Activated naive CD4-positive, alpha-beta T cell treated with Interleukin-2 at 50 U/mL for 16 hours (primary cell): ENCODE results near the gene COL4A2.

Source experiments
- DNase-seq: peaks from one replicate; pipeline ENCODE4 v3.0.0-alpha.2; 2020

The COL4A2 gene

DNA sequence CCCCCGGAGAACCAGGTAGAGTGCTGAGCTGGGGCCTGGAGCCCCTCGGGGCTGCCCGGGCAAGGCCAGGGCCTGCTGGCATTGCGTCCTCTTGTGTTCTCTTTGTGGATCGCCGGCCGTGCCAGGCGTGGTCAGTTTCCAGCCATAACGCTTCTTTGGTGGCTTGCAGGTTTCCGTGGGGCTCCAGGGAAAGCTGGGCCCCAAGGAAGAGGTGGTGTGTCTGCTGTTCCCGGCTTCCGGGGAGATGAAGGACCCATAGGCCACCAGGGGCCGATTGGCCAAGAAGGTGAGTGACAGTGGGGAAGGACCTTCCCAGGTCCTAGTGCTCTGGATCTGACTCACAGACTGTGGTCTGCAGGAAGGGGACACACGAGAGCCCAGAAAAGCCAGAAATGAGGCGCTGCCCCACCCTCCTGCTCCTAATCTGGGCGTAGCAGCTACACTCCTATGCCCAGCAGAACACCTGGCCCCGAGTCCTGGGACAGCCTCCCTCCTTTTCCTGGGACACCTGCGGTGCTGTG lies 197.0 kb downstream of the COL4A2 start:
- DNase-seq = no peak

DNA sequence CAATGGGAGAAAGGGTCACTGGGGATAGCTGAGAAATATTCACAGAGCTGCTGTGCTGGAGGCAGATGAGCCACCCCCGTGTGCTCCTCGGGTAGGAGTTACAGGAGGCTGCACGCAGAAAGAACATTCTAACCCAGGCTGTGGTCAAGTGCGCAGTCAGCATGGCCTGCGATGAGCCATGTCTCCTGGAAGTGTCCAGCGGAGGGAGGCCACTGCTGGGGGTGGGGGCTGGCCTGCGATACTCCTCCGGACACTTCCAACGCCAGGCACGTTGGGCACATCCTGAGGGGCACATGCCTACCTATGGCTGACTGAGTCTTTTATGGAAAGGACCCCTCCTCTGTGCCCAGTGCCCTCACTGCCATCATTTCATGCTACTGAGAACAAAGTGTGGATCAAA lies 198.5 kb downstream of the COL4A2 start:
- no peak for DNase-seq

DNA sequence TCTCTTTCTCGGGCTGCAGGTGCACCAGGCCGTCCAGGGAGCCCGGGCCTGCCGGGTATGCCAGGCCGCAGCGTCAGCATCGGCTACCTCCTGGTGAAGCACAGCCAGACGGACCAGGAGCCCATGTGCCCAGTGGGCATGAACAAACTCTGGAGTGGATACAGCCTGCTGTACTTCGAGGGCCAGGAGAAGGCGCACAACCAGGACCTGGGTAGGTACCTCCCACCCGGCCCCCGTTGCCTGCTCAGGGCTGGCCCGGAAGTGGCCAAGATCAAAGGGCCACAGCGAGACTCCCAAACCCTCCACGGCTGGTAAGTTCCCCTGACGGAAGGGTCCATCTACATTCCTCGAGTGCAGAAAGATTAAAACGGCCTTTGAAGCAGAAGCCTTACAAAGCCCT lies 199.3 kb downstream of the COL4A2 start:
- DNase-seq = no peak

DNA sequence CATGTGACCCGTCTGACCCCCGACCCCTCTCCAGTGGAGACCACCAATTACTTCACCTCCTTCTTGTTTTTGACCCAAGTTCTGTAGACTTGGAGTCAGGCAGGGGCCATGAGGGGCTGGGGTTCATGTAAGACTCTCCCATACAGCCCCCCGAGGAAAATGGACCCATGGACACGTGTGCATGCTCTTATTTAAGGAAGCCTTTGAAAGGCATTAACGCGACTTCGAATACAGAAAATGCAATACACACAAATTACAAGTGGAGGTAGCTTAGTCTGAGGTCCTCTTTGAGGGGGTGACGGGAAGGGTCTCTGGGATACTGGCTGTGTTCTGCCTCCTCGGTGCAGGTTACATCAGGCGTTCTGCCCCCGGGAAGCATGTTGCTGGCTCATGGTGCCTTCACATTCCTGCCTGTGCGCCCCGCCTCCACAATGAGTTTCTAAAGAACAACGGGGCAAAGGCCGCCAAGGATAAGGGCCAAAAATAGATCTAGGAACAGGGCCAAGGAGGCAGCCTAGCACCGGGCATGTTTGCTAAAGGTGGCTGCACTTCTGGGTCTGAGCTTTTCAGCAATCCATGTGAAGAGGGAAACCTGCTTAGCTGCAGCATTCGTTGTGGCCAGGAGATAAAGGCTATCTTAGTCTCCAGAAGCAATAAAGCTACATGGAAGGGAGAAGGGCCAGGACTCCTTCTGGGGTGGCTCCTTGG lies 199.9 kb downstream of the COL4A2 start:
- no peak for DNase-seq

DNA sequence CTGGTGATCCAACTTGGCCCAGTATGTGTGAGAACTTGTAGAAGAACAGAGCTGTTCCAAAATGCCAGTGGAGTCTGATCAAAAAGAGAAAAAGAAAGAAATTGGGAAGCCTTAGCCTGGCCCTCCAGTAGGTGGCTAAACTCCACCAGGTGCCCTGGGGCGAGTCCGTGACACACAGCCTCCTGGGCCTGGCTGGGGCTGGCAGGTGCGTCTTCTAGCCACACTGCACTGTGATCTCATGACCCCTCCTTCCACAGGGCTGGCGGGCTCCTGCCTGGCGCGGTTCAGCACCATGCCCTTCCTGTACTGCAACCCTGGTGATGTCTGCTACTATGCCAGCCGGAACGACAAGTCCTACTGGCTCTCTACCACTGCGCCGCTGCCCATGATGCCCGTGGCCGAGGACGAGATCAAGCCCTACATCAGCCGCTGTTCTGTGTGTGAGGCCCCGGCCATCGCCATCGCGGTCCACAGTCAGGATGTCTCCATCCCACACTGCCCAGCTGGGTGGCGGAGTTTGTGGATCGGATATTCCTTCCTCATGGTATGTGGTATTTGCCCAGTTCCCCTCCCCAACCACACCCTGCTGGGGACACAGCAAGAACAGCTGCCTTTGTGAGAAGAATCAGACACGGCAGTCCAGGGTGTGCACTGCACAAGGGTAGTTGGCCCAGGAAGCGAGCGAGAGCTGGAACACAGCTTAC lies 200.7 kb downstream of the COL4A2 start:
- no peak for DNase-seq

DNA sequence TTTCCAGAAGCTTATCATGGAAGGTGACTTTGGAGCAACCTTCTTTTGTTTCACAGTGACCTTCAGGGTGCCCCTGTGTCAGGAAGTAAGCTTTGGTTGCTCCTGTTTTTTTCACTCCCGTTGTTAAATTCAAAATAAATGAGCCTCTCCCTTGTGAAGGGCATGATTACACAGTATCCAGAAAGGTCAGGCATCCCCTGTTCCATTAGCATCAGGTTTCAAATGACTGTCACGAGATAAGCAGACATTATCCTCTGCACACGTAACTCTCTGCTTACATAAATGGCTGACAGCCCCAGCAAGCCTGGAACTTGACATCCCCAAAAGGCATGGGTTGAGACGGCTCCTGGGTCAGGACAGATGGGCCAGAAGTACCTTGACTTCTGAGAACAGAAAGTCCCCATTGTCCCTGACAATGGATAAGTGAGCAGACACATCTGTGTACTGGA lies 202.4 kb downstream of the COL4A2 start:
- no peak for DNase-seq

DNA sequence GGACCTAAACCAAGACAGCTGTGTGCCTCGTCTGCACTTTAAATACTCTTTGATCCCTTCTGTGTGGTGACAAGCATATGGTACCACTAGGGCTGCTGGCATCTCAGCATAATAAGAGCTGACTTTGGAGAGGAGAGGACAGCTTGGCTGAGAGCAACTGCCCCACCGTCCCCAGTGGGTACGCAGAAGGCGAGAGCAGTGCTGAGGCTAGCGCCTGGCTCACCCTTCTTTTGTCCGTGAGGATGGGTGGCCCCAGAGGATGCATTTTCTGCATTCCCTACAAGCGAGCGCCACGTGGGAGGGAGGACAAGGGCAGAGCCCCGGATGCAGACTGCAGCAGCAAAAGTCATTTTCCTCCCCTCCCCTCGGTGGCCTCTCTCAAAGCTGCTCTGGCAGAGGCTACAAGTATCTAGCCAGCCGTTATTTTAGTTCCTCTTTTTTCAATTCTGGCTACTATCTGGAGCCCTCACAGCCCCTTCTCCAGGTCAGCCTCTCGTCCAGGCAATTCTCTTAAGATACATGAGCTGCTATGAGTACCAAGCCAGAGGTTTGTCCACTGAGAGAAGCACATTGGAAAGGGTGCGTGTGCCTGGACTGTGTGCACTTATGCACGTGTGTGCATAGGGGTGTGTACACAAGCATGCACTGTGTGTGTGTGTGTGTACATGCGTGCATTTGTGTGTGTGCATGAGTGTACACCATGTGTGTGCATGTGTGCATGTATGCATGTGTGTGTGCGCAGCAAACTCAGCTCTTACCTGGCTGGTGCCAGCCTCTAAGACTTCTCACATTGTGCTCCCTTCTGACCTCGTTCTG lies 203.1 kb downstream of the COL4A2 start:
- DNase-seq = no peak

DNA sequence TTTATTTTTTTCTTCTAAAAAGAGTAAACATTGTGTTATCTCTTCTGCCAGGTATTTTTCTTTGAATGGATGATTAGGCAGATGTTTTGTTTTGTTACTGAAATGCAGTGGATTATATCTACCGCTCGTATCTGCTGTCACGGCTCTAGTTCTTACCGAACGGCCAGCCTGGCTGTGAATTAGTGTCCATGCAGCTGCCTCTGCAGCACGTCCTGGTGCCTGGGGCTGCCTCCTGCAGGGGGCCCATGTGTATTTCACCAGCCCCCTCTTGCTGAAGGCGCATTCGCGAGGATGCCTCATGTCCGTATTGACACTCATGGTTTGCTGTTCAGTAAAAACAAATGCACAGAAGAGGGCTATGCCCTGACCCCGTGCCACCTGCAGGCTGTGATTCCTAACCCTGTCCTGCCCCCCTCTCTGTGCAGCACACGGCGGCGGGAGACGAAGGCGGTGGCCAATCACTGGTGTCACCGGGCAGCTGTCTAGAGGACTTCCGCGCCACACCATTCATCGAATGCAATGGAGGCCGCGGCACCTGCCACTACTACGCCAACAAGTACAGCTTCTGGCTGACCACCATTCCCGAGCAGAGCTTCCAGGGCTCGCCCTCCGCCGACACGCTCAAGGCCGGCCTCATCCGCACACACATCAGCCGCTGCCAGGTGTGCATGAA lies 204.6 kb downstream of the COL4A2 start:
- no peak for DNase-seq

DNA sequence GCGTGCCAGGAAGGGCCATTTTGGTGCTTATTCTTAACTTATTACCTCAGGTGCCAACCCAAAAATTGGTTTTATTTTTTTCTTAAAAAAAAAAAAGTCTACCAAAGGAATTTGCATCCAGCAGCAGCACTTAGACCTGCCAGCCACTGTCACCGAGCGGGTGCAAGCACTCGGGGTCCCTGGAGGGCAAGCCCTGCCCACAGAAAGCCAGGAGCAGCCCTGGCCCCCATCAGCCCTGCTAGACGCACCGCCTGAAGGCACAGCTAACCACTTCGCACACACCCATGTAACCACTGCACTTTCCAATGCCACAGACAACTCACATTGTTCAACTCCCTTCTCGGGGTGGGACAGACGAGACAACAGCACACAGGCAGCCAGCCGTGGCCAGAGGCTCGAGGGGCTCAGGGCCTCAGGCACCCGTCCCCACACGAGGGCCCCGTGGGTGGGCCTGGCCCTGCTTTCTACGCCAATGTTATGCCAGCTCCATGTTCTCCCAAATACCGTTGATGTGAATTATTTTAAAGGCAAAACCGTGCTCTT lies 205.2 kb downstream of the COL4A2 start:
- DNase-seq = no peak

DNA sequence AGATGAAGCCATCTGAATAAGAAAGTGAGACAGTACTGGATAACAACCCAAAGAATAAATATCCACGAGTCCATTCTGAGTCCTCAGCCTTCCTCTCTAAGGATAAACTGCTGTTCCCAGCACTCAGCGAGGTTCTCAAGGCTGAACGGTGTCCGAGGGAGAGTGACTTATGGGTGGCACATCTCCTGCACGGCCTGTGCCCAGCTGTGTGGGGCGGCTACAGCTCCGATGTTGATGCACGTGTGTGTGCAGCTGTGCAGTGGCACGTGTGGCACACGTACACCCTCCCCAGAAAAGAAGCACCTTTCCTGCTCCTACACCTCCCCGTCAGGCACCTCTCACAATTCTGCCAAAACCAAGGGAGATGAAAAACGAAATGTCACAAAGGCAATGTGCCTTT lies 209.4 kb downstream of the COL4A2 start:
- no peak for DNase-seq

DNA sequence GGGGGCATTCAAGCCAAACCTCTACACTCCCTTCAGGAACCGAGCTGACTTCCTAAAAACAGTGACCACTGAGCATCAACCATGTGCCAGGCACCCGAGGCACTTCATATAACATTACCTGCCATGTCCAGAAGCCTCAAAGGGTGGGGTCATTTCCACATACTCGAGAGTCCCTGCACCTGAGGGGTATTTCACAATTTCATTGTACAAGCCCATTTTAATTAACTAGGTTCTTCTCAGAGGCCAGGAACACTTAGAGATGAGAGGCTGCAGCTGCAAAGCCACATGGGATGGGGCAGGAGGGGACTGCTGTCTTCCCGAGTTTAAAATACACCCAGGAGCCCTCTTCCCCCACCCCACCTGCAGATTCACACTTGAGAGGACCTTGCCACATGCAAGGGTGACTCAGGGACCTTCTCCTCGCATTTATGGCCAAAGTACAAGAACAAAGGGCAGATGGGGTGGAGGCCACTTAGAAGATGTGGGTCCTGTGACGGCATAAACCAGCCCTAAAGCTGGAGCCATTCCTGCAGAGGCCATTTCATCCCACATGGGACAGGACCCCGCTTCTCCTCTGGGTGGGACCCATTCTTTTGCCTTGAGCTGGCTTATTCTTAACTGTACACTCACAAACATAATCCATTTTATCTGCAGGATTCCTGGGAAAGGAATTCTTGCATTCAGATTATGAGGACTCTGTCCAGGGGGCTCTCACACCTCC lies 210.6 kb downstream of the COL4A2 start:
- DNase-seq = no peak

DNA sequence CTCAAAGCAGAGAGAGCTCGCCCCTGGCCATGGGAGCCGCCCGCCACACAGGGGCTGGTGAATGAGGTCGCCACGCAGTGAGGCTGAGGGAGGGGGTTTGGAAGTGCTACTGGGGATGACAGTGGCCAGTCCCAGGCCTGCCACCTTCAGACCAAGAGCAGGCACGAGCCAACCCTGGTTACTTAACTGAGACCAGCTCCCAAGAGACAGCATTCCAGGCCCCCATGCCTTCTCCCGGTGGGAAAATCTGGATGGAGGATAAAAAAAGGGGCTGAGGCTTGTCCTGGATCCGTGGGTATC lies 211.1 kb downstream of the COL4A2 start:
- DNase-seq = no peak

DNA sequence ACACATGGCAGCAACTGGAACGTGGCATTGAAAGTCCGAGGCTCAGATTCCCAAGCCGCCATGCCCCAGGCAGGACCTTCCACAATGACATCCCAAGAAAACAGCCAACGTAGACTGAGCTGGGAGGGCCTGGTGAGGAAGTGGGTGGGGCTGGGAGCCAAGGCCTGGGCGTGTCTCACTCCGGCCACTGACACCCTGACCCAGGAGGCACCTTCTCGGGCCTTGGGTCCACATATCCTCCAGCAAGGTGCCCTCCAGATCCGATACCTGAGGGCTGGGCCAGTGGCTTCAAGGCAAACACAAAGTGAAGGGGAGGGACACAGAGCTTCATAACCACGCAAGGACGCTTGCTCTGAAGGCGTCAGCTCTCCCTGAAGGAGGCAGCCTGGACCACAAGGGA lies 211.5 kb downstream of the COL4A2 start:
- DNase-seq = no peak

DNA sequence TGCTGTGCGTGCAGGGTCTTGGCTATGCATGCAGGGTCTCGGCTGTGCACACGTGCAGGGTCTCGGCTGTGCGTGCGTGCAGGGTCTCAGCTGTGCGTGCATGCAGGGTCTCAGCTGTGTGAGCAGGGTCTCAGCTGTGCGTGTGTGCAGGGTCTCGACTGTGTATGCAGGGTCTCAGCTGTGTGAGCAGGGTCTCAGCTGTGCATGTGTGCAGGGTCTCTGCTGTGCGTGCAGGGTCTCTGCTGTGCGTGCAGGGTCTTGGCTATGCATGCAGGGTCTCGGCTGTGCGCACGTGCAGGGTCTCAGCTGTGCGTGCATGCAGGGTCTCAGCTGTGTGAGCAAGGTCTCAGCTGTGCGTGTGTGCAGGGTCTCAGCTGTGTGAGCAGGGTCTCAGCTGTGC lies 212.0 kb downstream of the COL4A2 start:
- no peak for DNase-seq

DNA sequence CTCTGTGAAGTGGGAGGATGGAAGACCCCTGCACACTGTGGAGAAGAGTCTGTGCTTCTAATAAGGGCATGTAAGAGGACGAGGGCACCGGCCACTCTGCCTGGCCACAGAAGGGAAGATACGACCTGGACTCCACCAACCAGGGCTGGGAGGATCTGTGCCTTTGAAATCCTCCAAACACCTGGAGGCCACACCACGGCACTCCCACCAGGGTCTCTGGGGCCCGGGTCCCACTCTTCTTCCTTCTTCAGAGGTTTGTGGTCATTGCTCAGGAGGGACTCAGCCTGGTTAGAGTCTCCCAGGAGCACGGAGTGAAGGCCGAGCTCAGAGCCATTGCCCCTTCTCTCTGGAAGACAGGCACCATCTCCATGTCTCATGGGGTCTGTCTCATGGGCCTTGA lies 212.4 kb downstream of the COL4A2 start:
- no peak for DNase-seq

DNA sequence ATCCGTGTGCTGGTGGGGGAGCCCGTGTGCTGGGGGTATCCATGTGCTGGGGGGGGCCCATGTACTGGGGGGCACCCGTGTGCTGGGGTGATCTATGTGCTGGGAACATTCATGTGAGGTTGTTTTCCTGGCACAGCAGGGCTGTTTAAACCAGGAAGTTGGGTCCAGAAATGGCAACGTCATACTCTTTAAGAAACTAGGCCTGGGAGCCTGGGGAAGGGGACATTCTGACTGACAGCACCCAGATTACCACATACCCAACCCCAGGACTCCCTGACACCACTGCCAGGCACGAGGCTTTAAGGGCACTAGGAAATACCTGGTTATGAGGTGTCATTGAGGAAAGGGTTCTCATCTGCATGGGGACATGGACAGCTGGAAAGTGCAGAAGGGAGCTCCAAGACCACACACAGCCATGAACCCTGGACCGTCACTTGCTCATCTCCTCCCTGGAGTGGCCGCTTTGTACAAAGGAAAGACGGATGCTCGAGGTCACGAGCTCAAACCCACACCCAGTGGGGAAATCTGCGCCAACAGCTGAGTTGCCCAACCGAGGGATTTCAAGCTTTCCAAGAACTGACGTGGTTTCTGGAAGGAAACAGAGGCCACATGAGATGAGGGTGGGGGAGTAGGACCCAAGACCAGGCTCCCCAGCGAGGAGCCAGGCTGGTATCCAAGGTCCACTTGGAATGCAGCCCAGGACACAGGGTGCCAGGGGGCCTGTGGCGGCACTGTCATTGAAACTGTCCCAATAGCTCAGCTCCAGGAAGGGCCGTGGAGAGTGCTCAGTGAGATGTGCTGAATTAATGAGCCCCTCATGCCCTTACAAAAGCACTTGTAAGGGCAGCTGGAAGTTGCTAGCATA lies 213.6 kb downstream of the COL4A2 start:
- DNase-seq = no peak

DNA sequence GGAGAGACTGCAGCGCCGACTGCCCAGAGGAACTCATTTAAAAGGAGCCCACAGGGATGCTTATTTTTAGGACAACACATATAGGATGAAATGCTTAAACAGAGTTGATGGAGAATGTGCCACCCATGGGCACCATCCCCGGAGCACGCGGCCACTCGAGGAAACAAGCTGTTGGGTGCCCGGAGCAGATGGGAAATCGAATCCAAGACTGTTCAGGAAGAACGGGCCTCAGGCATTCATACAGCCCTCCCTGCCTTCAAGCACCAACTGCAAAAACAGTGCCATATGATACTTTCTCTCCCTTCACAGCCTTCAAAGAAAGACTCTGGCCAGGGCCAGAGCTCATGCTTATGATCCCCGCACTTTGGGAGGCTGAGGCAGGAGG lies 214.2 kb downstream of the COL4A2 start:
- no peak for DNase-seq

DNA sequence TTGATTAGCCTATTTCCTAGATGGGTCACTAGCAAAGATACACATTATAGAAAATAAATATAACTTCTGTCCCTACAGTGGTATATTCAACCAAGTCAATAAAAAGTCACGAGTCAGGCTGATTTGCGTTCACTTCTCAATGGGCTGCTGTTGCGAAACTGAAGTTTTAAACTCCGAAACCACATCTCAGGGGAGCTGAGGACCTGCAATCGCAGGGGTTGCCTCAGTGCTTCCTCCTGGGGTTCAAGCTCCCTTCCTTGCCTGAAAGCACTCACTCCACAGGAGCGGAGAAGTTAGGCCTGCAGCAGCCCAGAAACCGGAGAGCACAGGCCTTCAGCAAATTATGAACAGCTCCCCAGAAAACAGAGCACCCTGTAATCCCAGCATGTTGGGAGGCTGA lies 214.9 kb downstream of the COL4A2 start:
- DNase-seq = no peak

DNA sequence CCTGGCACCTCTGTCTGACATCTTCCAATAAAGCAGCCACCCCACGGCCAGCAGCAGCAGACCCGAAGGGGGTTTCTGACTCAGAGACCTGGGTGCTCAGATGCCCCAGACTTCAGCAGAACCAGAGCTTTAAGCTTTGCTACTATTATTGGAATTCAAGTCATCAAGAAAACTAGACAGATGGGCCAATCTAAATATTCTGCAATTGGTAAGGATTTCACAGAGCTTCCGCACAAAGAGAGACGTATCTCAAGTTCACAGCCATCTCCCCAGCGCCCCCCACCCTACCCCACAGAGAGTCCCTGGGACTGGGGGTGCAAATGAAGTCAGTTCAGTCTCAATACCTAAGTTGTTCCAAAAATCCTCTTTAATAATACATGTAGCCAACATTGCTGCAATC lies 215.6 kb downstream of the COL4A2 start:
- DNase-seq = no peak

DNA sequence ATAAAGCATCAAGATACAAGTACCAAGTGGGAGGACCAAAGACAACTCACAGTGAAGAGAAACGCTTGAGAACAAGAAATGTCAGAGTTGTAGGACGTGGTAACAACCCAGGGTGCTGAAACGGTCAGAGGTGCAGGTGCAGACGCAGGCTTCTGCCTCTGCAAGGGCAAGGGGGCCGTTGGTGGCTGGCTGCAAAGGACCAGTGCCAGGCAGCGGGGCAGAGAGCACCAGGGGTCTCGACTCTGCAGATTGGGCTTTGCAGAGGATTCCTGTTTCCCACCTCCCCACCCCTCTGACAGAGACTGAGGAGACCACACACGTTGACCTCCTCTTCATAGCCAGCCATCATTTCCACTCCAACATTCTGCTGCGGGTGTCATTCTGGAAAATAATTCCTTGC lies 216.1 kb downstream of the COL4A2 start:
- DNase-seq = no peak

DNA sequence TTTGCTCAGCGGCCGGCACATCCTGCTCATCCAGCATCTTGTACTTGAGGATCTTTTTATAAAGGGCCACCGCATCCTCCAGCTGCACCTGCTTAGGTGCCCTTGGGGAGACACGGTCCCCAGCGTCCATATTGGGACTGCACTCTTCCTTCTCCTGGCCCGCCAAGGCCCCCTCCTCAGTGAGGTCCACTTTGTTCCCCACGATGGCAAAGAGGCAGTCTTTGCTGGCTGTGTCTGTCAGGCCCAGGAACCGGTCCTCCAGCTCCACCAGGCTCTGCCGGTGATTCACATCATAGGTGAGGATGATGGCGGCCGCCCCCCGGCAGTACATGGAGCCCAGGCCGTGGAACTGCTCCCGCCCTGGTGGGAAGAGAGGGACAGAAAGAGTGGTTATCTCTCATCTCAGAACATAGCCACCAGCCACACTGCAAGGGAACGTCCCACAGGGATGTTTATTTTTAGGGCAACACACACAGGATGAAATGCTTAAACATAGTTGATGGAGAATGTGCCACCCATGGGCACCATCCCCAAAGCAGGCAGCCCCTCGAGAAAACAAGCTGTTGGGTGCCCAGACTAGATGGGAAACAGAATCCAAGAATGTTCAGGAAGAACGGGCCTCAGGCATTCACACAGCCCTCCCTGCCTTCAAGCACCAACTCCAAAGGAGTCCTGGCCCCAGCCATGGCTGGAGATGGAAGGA lies 216.9 kb downstream of the COL4A2 start:
- DNase-seq = no peak
